Glutamatergic neuron (in vitro differentiated cells): Measurements from ENCODE around the gene KRT84. TPM values are rescaled to one million over a fixed set of nuclear protein-coding genes. Genes with fewer than 3 reads are reported as not detected.

Source experiments
- DNase-seq: peaks from one replicate; pipeline ENCODE4 v3.0.0; 2022
- H3K27ac Mint-ChIP-seq: one replicate; pipeline ENCODE4 v1.8.0; 2020; ENCODE audit warnings: mild to moderate bottlenecking, mixed read lengths, inconsistent platforms; ENCODE audit not compliant: unreplicated experiment
- H3K27me3 Mint-ChIP-seq: one replicate; pipeline ENCODE4 v1.8.0; 2020; ENCODE audit warnings: mild to moderate bottlenecking, moderate library complexity, mixed read lengths, inconsistent platforms; ENCODE audit not compliant: unreplicated experiment
- H3K36me3 Mint-ChIP-seq: one replicate; pipeline ENCODE4 v1.8.0; 2020; ENCODE audit warnings: mild to moderate bottlenecking, mixed read lengths, inconsistent platforms; ENCODE audit not compliant: unreplicated experiment
- H3K4me1 Mint-ChIP-seq: one replicate; pipeline ENCODE4 v1.8.0; 2020; ENCODE audit warnings: mild to moderate bottlenecking, low read depth, mixed read lengths, inconsistent platforms; ENCODE audit not compliant: unreplicated experiment
- H3K4me3 Mint-ChIP-seq: one replicate; pipeline ENCODE4 v1.8.0; 2020; ENCODE audit warnings: mild to moderate bottlenecking, mixed read lengths, inconsistent platforms; ENCODE audit not compliant: unreplicated experiment
- H3K9me3 Mint-ChIP-seq: one replicate; pipeline ENCODE4 v1.8.0; 2020; ENCODE audit warnings: mild to moderate bottlenecking, moderate library complexity, mixed read lengths, inconsistent platforms; ENCODE audit not compliant: unreplicated experiment
- CTCF ChIP-seq: fragments of 200-600 bp; sonication (generic); IDR thresholded peaks from one replicate; pipeline ENCODE4 v1.5.0; 2021; ENCODE audit not compliant: partially characterized antibody, unreplicated experiment
- total RNA-seq: library from RNA; stranded (reverse); fragmentation: NEBNext Ultra II Directional; extraction: Animal tissue kit (Norgen Biotek cat#: 25700); gene quantifications from one replicate; pipeline ENCODE4 v1.2.1, GENCODE V29; 2021; ENCODE audit not compliant: unreplicated experiment

KRT84 gene
- total RNA-seq, 1 donor from 2014 or later: not detected

- TF ChIP-seq CTCF: no peak
These were observed 48.4 kb downstream of the KRT84 start for GRCh38 chr12:52337054-52337453.

GRCh38 chr12:52336641-52337040, 48.8 kb downstream of the KRT84 start:
- no peaks in the 10 kb centered on the region for H3K9me3 Mint-ChIP-seq
- peaks cover 4% of the 10 kb centered on the region for H3K27me3 Mint-ChIP-seq
- no peak for TF ChIP-seq CTCF

More at GRCh38 chr12:52337054-52337453, 48.4 kb downstream of the KRT84 start:
- Mint-ChIP-seq H3K36me3 (no peaks in the 10 kb centered on the region), H3K9me3 (no peaks in the 10 kb centered on the region), H3K27me3 (peaks cover 4% of the 10 kb centered on the region), H3K4me1 (no peaks in the 10 kb centered on the region), H3K4me3 (no peak overlapping the region), H3K27ac (no peak overlapping the region)
- no peak for DNase-seq

GRCh38 chr12:52335598-52336262, 49.7 kb downstream of the KRT84 start:
- H3K27me3 Mint-ChIP-seq: peaks cover 4% of the 10 kb centered on the region
- no peak overlapping the region for H3K4me3 Mint-ChIP-seq
- no peak overlapping the region for H3K27ac Mint-ChIP-seq
- H3K9me3 Mint-ChIP-seq: no peaks in the 10 kb centered on the region
- no peaks in the 10 kb centered on the region for H3K36me3 Mint-ChIP-seq
- no peak for TF ChIP-seq CTCF
- DNase-seq: no peak
- H3K4me1 Mint-ChIP-seq: no peaks in the 10 kb centered on the region

More at GRCh38 chr12:52336641-52337040, 48.8 kb downstream of the KRT84 start:
- Mint-ChIP-seq H3K27ac (no peak overlapping the region), H3K4me1 (no peaks in the 10 kb centered on the region), H3K4me3 (no peak overlapping the region), H3K36me3 (no peaks in the 10 kb centered on the region)
- no peak for DNase-seq

GRCh38 chr12:52334185-52334584, 51.3 kb downstream of the KRT84 start:
- Mint-ChIP-seq H3K27ac (no peak overlapping the region), H3K36me3 (no peaks in the 10 kb centered on the region), H3K27me3 (no peaks in the 10 kb centered on the region), H3K4me1 (peaks cover 2% of the 10 kb centered on the region), H3K9me3 (no peaks in the 10 kb centered on the region), H3K4me3 (no peak overlapping the region)
- no peak for TF ChIP-seq CTCF
- DNase-seq: no peak

- Mint-ChIP-seq H3K36me3 (no peaks in the 10 kb centered on the region), H3K9me3 (no peaks in the 10 kb centered on the region), H3K27ac (no peak overlapping the region), H3K4me3 (no peak overlapping the region), H3K4me1 (peaks cover 5% of the 10 kb centered on the region), H3K27me3 (no peaks in the 10 kb centered on the region)
- DNase-seq: no peak
- no peak for TF ChIP-seq CTCF
These were observed 52.1 kb downstream of the KRT84 start for GRCh38 chr12:52333321-52333720.
